Endothelial cell (in vitro differentiated cells): ENCODE measurements around the gene DMD. TPM values are rescaled to one million over a fixed set of nuclear protein-coding genes. Genes with fewer than 3 reads are reported as not detected.

ENCODE experiments used
- DNase-seq: peaks from one replicate; pipeline ENCODE4 v3.0.0; 2021; ENCODE audit warnings: low spot score
- H3K27ac Mint-ChIP-seq: one replicate; pipeline ENCODE4 v1.8.0; 2021; ENCODE audit warnings: mixed read lengths, inconsistent platforms; ENCODE audit not compliant: unreplicated experiment
- H3K27me3 Mint-ChIP-seq: one replicate; pipeline ENCODE4 v1.8.0; 2021; ENCODE audit warnings: mild to moderate bottlenecking, moderate library complexity, mixed read lengths, inconsistent platforms; ENCODE audit not compliant: unreplicated experiment
- H3K36me3 Mint-ChIP-seq: one replicate; pipeline ENCODE4 v1.8.0; 2021; ENCODE audit warnings: mild to moderate bottlenecking, low read depth, mixed read lengths, inconsistent platforms; ENCODE audit not compliant: unreplicated experiment
- H3K4me1 Mint-ChIP-seq: one replicate; pipeline ENCODE4 v1.8.0; 2021; ENCODE audit warnings: mild to moderate bottlenecking, mixed read lengths, inconsistent platforms; ENCODE audit not compliant: unreplicated experiment
- H3K4me3 Mint-ChIP-seq: one replicate; pipeline ENCODE4 v1.8.0; 2021; ENCODE audit warnings: mild to moderate bottlenecking, mixed read lengths, inconsistent platforms; ENCODE audit not compliant: unreplicated experiment
- H3K9me3 Mint-ChIP-seq: one replicate; pipeline ENCODE4 v1.8.0; 2021; ENCODE audit warnings: mixed read lengths, inconsistent platforms; ENCODE audit not compliant: unreplicated experiment
- total RNA-seq: library from RNA; stranded (reverse); fragmentation: NEBNext Ultra II Directional; extraction: Animal tissue kit (Norgen Biotek cat#: 25700); gene quantifications from one replicate; pipeline ENCODE4 v1.2.1, GENCODE V29; 2021; ENCODE audit not compliant: unreplicated experiment
- TF ChIP-seq, protein P1 (sequence below): fragments of 200-600 bp; sonication (generic); IDR thresholded peaks from one replicate; pipeline ENCODE4 v1.5.0; 2021; ENCODE audit warnings: antibody characterized with exemption; ENCODE audit not compliant: unreplicated experiment

The DMD gene
- total RNA-seq, 1 donor from 2014 or later, result 5.5 TPM

- TF ChIP-seq, protein P1, sequence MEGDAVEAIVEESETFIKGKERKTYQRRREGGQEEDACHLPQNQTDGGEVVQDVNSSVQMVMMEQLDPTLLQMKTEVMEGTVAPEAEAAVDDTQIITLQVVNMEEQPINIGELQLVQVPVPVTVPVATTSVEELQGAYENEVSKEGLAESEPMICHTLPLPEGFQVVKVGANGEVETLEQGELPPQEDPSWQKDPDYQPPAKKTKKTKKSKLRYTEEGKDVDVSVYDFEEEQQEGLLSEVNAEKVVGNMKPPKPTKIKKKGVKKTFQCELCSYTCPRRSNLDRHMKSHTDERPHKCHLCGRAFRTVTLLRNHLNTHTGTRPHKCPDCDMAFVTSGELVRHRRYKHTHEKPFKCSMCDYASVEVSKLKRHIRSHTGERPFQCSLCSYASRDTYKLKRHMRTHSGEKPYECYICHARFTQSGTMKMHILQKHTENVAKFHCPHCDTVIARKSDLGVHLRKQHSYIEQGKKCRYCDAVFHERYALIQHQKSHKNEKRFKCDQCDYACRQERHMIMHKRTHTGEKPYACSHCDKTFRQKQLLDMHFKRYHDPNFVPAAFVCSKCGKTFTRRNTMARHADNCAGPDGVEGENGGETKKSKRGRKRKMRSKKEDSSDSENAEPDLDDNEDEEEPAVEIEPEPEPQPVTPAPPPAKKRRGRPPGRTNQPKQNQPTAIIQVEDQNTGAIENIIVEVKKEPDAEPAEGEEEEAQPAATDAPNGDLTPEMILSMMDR, result no peak
- Mint-ChIP-seq H3K36me3 (no peaks in the 10 kb centered on the region), H3K27me3 (peaks cover 3% of the 10 kb centered on the region), H3K27ac (no peak overlapping the region), H3K4me3 (no peak overlapping the region), H3K4me1 (no peaks in the 10 kb centered on the region), H3K9me3 (no peaks in the 10 kb centered on the region)
- DNase-seq, result no peak
Measured at GRCh38 chrX:31820430-31821210, 1390.7 kb downstream of the DMD start.

DNA sequence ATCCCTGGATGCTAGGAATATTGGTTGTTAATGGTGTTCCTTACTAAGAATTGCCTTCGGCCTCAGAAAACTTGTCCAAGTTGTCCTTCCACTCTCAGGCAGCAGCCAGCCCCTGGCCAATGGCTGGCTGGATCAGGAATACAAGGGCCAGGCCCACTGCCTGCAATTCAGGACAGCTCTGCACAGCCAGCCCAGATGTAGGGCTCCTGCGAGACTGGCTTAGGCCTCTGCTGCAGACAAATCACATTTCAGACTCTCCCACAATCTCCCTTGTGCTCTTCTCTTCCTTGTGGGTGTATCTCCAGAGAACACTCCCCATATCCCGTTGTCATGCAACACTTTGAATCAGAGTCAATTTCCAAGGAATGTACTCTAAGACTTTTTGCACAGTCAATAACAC lies 1391.9 kb downstream of the DMD start:
- H3K27ac Mint-ChIP-seq, result no peak overlapping the region
- H3K9me3 Mint-ChIP-seq, result no peaks in the 10 kb centered on the region
- no peak overlapping the region for H3K4me3 Mint-ChIP-seq
- no peaks in the 10 kb centered on the region for H3K36me3 Mint-ChIP-seq
- no peaks in the 10 kb centered on the region for H3K4me1 Mint-ChIP-seq
- TF ChIP-seq, protein P1, result no peak
- no peak for DNase-seq
- peaks cover 3% of the 10 kb centered on the region for H3K27me3 Mint-ChIP-seq

DNA sequence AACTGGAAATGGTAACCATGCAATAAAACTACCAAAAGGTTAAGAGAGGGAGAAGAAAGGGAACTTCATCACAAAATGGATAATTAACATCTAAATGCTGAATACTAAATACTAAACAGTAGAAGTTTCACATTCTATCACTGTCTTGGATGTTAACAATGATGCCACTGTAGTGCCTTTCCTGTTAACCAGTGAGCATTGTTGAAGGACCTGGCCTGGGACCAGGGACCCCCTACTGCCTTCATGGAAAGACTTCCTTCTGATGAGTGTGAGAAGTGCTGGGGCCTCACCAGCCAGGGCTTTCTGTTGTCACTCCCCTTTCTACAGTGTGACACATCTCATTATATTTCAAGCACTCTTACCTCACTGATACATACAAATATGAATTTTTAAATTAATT lies 1400.2 kb downstream of the DMD start:
- no peaks in the 10 kb centered on the region for H3K36me3 Mint-ChIP-seq
- H3K27me3 Mint-ChIP-seq, result no peaks in the 10 kb centered on the region
- DNase-seq, result no peak
- TF ChIP-seq, protein P1, result no peak
- H3K27ac Mint-ChIP-seq, result no peak overlapping the region
- H3K9me3 Mint-ChIP-seq, result no peaks in the 10 kb centered on the region
- no peaks in the 10 kb centered on the region for H3K4me1 Mint-ChIP-seq
- H3K4me3 Mint-ChIP-seq, result no peak overlapping the region

DNA sequence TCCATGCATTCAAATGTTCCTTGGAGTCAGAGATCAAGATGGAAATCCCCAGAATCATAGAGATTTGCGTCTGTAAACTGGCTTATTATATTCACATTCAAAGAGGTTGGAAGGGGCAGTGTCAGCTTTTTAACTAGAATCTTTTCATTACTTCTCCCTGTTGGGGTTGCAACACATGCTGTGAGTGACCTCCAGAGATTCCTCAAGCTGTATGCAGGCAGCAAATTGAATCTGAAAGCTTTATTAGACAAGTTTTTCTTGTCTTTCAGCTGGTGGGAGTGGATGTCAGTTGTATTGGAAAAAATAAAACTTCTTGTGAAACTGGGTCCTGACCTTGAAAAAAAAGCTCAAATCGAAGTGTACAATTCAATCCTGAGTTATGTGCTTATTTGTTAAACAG lies 1403.0 kb downstream of the DMD start:
- Mint-ChIP-seq H3K27ac (no peak overlapping the region), H3K27me3 (peaks cover 3% of the 10 kb centered on the region), H3K4me3 (no peak overlapping the region), H3K4me1 (no peaks in the 10 kb centered on the region), H3K9me3 (no peaks in the 10 kb centered on the region), H3K36me3 (no peaks in the 10 kb centered on the region)
- TF ChIP-seq, protein P1, result no peak
- no peak for DNase-seq

DNA sequence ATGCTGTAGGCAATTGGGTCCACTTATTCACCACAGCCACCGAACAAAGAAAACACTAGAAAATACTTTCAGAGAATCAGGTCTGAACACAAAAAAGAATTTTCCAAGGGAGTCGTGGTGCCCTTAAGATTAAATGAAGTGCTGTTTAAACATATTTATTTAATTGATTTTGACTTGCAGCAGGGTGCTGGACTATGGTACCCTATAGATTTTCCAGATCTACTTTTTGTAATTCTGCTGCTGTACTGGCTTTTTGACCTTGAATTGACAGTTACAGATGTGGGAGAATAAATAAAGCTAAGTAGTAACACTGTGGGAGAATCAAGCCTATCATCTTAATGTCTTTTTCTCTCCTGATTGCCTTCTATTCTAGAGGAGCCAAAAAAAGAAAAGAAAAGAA lies 1404.2 kb downstream of the DMD start:
- Mint-ChIP-seq H3K4me1 (no peaks in the 10 kb centered on the region), H3K27ac (no peak overlapping the region), H3K9me3 (no peaks in the 10 kb centered on the region), H3K4me3 (no peak overlapping the region), H3K36me3 (no peaks in the 10 kb centered on the region), H3K27me3 (peaks cover 3% of the 10 kb centered on the region)
- TF ChIP-seq, protein P1, result no peak
- no peak for DNase-seq
